ENCODE data around the gene TDRD3.

- no peak for TF ChIP-seq CTCF (IDR thresholded peaks at IDR 0.05)
- no peak for TF ChIP-seq TCF7L2 (IDR thresholded peaks at IDR 0.05; ENCODE audit: low read depth, low read length)
These were observed 175.2 kb downstream of the TDRD3 start for GRCh38 chr13:60572003-60572798.

All from Panc1 (cell line).